Measurements from ENCODE around the gene PROC.

DNA sequence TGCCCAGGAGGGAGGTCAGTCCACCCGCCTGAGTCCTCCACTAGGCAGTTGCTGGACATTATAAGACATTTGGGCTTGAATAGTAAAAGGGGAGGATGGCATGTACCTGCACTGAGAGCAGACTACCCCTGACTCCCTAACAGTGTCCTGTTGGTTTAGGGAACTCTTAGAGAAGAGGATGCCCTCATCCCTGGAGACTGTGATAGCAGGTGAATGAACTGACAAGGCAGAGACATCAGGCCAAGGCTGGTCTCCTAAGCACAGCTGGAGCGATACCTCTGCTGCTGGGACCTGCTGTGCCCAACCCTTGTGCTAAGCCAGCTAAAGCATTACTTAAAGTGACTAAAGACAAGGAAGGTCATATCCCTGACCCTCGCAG lies 34.8 kb downstream of the PROC start:
- no peak for TF ChIP-seq ZFX (IDR thresholded peaks at IDR 0.05)
- TF ChIP-seq, protein P1, sequence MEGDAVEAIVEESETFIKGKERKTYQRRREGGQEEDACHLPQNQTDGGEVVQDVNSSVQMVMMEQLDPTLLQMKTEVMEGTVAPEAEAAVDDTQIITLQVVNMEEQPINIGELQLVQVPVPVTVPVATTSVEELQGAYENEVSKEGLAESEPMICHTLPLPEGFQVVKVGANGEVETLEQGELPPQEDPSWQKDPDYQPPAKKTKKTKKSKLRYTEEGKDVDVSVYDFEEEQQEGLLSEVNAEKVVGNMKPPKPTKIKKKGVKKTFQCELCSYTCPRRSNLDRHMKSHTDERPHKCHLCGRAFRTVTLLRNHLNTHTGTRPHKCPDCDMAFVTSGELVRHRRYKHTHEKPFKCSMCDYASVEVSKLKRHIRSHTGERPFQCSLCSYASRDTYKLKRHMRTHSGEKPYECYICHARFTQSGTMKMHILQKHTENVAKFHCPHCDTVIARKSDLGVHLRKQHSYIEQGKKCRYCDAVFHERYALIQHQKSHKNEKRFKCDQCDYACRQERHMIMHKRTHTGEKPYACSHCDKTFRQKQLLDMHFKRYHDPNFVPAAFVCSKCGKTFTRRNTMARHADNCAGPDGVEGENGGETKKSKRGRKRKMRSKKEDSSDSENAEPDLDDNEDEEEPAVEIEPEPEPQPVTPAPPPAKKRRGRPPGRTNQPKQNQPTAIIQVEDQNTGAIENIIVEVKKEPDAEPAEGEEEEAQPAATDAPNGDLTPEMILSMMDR (conservative IDR thresholded peaks at IDR 0.05), result no peak
